Mesothelial cell of epicardium (in vitro differentiated cells): Measurements from ENCODE around the gene TMEM44. TPM values are rescaled to one million over a fixed set of nuclear protein-coding genes. Genes with fewer than 3 reads are reported as not detected.

Source experiments
- DNase-seq, 2 experiments: peaks; one replicate each; pipeline ENCODE4 v3.0.0; 2021; ENCODE audit warnings: low spot score in 2 of 2; ENCODE audit not compliant: unreplicated experiment in 2 of 2
- H3K27ac Mint-ChIP-seq: 2 replicates; pipeline ENCODE4 v1.8.0; 2021; ENCODE audit warnings: mixed read lengths
- H3K27me3 Mint-ChIP-seq: 2 replicates; pipeline ENCODE4 v1.8.0; 2021; ENCODE audit warnings: low read depth, mixed read lengths
- H3K36me3 Mint-ChIP-seq: 2 replicates; pipeline ENCODE4 v1.8.0; 2021; ENCODE audit warnings: mixed read lengths
- H3K4me1 Mint-ChIP-seq: 2 replicates; pipeline ENCODE4 v1.8.0; 2021; ENCODE audit warnings: mixed read lengths
- H3K4me3 Mint-ChIP-seq: 2 replicates; pipeline ENCODE4 v1.8.0; 2021; ENCODE audit warnings: mild to moderate bottlenecking, moderate library complexity, mixed read lengths
- H3K9me3 Mint-ChIP-seq: 2 replicates; pipeline ENCODE4 v1.8.0; 2021; ENCODE audit warnings: mixed read lengths
- CTCF ChIP-seq: fragments of 200-600 bp; sonication (generic); IDR thresholded peaks from one replicate; pipeline ENCODE4 v1.5.0; 2021; ENCODE audit warnings: antibody characterized with exemption; ENCODE audit not compliant: unreplicated experiment
- total RNA-seq: library from RNA; stranded (reverse); gene quantifications from 3 replicates; pipeline ENCODE4 v1.2.1, GENCODE V29; 2021

The TMEM44 gene
- total RNA-seq, 1 donor from 2014 or later, result 27.9 TPM

- H3K4me1 Mint-ChIP-seq, result peaks cover 2% of the 10 kb centered on the region
- TF ChIP-seq CTCF, result no peak
- H3K27me3 Mint-ChIP-seq, result no peaks in the 10 kb centered on the region
- no peak overlapping the region for H3K4me3 Mint-ChIP-seq
- DNase-seq, result no peak
- peaks cover 15% of the 10 kb centered on the region for H3K36me3 Mint-ChIP-seq
- no peak overlapping the region for H3K27ac Mint-ChIP-seq
- H3K9me3 Mint-ChIP-seq, result no peaks in the 10 kb centered on the region
Observed at GRCh38 chr3:194617143-194617671, 16.0 kb downstream of the TMEM44 start.

GRCh38 chr3:194615226-194615625 lies 18.0 kb downstream of the TMEM44 start:
- no peaks in the 10 kb centered on the region for H3K27me3 Mint-ChIP-seq
- no peak overlapping the region for H3K4me3 Mint-ChIP-seq
- H3K36me3 Mint-ChIP-seq, result peaks cover 22% of the 10 kb centered on the region
- no peaks in the 10 kb centered on the region for H3K4me1 Mint-ChIP-seq
- TF ChIP-seq CTCF, result no peak
- DNase-seq, result no peak
- no peaks in the 10 kb centered on the region for H3K9me3 Mint-ChIP-seq
- H3K27ac Mint-ChIP-seq, result no peak overlapping the region

- H3K4me3 Mint-ChIP-seq, result no peak overlapping the region
- H3K36me3 Mint-ChIP-seq, result peaks cover 19% of the 10 kb centered on the region
- DNase-seq, result no peak
- H3K9me3 Mint-ChIP-seq, result no peaks in the 10 kb centered on the region
- TF ChIP-seq CTCF, result no peak
- no peaks in the 10 kb centered on the region for H3K27me3 Mint-ChIP-seq
- no peaks in the 10 kb centered on the region for H3K4me1 Mint-ChIP-seq
- H3K27ac Mint-ChIP-seq, result no peak overlapping the region
Observed at GRCh38 chr3:194612221-194612620, 21.0 kb downstream of the TMEM44 start.

- Mint-ChIP-seq H3K4me1 (no peaks in the 10 kb centered on the region), H3K27ac (no peak overlapping the region), H3K4me3 (no peak overlapping the region), H3K27me3 (no peaks in the 10 kb centered on the region), H3K36me3 (peaks cover 21% of the 10 kb centered on the region), H3K9me3 (no peaks in the 10 kb centered on the region)
- DNase-seq, result no peak
- no peak for TF ChIP-seq CTCF
Observed at GRCh38 chr3:194610689-194611088, 22.5 kb downstream of the TMEM44 start.

- peaks cover 4% of the 10 kb centered on the region for H3K9me3 Mint-ChIP-seq
- no peak for DNase-seq
- H3K27me3 Mint-ChIP-seq, result no peaks in the 10 kb centered on the region
- TF ChIP-seq CTCF, result no peak
- H3K4me1 Mint-ChIP-seq, result no peaks in the 10 kb centered on the region
- H3K27ac Mint-ChIP-seq, result peak overlapping the region; percentile 50
- no peak overlapping the region for H3K4me3 Mint-ChIP-seq
- H3K36me3 Mint-ChIP-seq, result peaks cover 24% of the 10 kb centered on the region
Observed at GRCh38 chr3:194609601-194610000, 23.6 kb downstream of the TMEM44 start.

GRCh38 chr3:194608981-194609380 lies 24.2 kb downstream of the TMEM44 start:
- TF ChIP-seq CTCF, result no peak
- Mint-ChIP-seq H3K27me3 (no peaks in the 10 kb centered on the region), H3K4me3 (no peak overlapping the region)

More at GRCh38 chr3:194608981-194609380, 24.2 kb downstream of the TMEM44 start:
- no peak for DNase-seq
- no peaks in the 10 kb centered on the region for H3K4me1 Mint-ChIP-seq
- peaks cover 25% of the 10 kb centered on the region for H3K36me3 Mint-ChIP-seq
- peaks cover 4% of the 10 kb centered on the region for H3K9me3 Mint-ChIP-seq
- H3K27ac Mint-ChIP-seq, result no peak overlapping the region
